ENCODE measurements around the gene IL17D.
"Not testable (repeated sequence)": the region's sequence is repeated elsewhere in the genome, so short reads cannot be mapped to it uniquely, and the experiment has no call there.

IL17D gene

DNA sequence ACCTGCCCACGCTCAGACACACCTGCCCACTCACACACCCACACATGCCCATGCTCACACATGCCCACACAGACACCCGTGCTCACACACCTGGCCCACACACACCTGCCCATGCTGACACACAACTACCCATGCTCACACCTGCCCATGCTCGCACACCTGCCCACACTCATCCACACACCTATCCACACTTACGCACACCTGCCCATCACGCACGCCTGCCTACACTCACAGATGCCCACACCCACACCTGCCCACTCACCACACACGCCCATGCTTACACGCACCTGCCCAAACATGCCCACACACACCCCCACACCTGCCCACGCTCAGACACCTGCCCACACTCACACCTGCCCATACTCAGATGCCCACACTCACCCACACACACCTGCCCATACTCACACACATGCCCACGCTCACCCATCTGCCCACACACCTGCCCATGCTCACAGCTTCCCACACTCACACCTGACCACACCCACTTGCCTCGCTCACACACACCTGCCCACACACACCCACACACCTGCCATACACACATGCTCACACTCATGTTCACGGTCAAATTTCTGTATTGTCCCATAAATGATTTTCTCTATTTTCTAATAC is 15.6 kb downstream of the IL17D start:
- no peak for DNase-seq (ENCODE audit: low read depth in 3 of 3)

DNA sequence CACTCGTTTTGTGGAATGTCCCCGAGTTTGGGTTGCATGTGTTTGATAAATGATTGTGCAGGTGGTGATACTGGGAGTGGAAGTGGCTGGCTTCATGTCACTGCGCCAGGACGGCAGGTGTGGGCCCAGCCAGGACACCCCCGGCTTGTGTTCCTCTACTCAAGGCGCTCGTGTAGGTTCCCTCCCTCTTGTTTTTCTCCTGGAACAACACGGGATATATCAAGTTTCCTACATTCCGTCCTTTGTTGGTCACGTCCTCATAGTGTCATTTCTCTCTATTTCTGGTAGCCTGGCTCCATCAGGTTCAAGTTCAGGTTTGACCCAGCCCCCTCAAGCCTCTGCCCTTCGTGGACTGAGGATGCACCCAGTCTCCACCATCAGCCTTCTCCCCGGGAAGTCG is 16.3 kb downstream of the IL17D start:
- DNase-seq (ENCODE audit: low read depth in 3 of 3): no peak

DNA sequence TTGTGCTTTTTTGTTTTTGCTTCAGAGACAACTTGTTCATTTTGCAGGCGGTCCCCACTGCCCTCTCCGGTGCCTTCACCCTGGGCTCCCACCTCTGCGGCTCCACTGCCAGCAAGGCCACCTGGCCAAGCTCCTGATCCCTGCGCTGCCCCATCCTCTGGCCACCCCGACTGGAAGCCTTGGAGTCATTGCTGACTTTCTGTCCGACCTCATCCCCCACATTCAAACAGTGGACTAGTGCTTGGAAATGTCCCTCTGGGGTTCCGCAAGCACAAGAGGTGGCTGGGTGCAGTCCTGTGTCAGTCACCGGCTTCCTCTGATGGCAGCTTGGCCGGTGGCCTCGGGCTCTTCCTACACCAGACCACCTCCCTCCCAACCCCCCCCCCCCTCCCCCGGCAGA is 17.0 kb downstream of the IL17D start:
- DNase-seq (ENCODE audit: low read depth in 3 of 3): no peak

DNA sequence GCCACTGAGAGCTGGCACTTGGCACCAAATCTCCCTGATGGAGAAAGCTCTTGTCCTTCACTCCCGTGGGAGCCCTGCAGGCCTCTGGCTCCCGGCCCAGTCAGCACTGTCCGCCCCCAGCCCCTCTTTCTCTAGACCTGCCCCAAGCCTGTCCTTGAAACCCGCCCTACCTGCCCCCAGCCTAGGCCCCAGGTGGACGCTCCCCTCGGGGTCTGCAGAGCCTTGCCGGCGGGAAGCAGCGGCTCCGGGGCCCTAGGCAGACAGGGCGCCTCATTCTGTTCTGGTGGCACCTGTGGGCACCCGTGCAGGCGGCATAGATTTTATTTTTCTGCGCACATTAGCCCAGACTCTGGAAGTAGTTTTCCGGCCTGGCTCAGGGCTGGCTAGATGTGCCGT is 17.6 kb downstream of the IL17D start:
- DNase-seq (ENCODE audit: low read depth in 3 of 3): no peak

DNA sequence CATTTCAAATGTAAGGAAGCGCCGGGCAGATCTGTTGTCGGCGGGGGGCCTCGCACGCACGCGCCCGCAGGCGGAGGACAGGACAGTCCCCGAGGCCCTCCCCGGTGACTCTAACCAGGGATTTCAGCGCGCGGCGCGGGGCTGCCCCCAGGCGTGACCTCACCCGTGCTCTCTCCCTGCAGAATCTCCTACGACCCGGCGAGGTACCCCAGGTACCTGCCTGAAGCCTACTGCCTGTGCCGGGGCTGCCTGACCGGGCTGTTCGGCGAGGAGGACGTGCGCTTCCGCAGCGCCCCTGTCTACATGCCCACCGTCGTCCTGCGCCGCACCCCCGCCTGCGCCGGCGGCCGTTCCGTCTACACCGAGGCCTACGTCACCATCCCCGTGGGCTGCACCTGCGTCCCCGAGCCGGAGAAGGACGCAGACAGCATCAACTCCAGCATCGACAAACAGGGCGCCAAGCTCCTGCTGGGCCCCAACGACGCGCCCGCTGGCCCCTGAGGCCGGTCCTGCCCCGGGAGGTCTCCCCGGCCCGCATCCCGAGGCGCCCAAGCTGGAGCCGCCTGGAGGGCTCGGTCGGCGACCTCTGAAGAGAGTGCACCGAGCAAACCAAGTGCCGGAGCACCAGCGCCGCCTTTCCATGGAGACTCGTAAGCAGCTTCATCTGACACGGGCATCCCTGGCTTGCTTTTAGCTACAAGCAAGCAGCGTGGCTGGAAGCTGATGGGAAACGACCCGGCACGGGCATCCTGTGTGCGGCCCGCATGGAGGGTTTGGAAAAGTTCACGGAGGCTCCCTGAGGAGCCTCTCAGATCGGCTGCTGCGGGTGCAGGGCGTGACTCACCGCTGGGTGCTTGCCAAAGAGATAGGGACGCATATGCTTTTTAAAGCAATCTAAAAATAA is 18.2 kb downstream of the IL17D start:
- no peak for DNase-seq (ENCODE audit: low read depth in 3 of 3)

DNA sequence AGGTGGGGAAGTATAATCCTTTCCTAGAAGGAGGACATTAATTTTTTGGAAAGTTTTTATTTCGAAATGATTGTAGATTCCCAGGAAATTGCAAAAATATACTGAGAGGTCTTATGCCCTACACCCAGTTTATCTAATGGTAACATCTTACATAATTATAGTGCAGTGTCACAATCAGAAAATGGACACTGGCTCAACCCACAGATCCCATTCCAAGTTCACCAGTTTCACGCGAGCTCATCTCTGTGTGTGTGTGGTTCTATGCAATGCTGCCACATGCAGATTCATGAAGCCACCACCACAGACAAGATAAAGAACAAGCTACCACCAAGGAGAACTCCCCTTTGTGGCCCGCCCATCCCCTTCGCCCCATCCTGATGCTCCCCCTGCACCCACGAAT is 24.4 kb downstream of the IL17D start:
- no peak for DNase-seq (ENCODE audit: low read depth in 3 of 3)

DNA sequence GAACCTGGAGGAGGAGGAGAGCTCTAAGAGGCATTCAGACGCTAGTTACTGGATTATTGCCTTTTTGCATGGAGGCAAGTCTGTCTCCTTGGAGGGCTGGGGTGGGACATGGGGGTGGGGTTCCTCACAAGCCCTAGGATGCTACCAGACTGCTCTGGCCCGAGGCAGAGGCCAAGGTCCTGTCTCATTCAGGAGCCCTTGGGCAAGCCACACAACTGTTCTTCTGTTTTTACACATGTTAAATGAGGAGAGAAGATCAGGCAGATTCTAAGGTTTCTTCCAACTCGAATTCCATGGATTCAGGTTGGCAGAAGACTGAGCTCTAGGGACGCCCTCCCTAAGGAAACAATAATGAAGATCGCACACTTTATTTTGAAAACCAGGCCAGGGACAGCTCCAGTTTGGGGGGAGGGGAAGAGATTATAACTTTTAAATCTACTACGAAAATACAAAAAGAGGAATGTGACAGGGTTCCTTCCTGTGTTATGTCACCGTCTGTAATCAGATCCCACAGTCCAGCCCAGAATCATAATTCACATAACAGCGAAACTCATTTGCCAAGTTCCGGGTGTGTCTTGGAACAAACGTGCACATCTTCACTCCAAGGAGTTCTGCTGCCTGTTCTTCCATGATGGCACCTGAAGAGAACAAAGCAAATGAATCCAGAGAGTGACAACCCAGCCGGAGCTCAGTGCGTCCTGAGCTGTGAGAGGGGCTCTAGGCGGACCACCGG is 25.2 kb downstream of the IL17D start:
- no peak for DNase-seq (ENCODE audit: low read depth in 3 of 3)

DNA sequence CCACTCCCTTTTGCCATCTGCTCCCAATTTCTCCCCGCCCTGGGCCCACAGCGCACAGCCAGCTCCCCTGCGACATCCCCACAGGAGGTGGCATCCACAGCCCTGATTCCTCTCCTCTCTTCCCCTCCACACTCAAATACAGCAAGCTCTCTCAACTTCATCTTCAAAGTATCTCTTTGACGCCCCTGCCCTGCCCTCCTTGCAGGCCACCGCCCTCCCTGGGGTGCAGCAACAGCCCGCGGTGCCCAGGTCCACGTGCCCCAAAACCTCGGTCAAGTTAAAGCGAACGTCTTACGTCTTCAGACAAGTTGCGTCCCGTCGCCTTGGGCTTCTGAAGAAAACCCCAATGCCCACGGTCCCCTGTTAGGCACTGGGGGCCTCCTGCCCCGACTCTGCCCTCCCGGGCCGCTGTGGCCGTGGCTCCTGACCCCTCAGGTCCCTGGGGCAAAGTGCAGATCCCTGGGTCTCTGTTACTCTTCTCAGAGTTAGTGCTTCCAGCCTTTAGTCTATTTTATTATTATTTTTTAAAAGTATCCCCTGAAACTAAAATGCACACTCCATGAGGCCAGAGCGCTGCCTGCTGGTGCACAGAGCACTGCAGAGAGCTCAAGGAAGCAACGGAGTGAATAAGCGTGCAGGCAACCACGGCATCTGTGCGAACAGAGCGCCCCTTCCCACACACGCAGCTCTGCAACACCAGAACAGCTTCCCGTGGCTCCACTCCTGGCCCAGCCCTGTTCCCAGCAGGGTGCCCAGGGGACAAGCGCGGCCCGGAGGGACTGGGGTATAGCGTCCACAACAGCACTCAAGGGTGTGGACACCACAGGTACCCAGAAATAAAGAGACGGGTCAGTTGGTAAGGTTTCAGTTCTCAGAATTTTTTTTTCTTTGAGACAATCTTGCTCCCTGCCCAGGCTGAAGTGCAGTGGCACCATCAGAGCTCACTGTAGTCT is 26.4 kb downstream of the IL17D start:
- no peak for DNase-seq (ENCODE audit: low read depth in 3 of 3)

DNA sequence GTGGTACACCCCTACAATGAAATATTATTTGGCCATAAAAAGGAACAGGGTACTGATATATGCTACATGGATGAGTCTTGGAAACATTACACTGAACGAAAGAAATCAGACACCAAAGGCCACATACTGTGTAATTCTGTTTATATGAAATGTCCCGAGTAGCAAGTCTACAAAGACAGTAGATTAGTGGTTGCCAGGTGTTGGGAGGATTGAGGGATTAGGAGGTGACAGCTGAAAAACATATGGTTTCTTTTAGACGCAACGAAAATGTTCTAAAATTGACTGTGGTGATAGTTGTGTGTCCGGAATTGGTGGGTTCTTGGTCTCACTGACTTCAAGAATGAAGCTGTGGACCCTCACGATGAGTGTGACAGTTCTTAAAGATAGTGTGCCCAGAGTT is 35.1 kb downstream of the IL17D start:
- DNase-seq (ENCODE audit: low read depth in 3 of 3): no peak

DNA sequence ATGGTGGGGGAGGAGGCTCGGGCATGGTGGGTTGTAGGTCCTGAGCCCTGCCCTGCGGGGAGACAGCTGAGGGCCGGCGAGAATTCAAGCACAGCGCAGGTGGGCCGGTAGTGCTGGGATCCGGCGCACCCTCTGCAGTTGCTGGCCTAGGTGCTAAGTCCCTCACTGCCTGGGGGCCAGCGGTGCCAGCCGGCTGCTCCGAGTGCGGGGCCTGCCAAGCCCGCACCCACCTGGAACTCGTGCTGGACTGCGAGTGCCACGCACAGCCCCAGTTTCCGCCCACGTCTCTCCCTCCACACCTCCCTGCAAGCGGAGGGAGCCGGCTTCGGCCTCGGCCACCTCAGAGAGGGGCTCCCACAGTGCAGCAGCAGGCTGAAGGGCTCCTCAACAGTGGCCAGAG is 36.5 kb downstream of the IL17D start:
- no peak for DNase-seq (ENCODE audit: low read depth in 3 of 3)

DNA sequence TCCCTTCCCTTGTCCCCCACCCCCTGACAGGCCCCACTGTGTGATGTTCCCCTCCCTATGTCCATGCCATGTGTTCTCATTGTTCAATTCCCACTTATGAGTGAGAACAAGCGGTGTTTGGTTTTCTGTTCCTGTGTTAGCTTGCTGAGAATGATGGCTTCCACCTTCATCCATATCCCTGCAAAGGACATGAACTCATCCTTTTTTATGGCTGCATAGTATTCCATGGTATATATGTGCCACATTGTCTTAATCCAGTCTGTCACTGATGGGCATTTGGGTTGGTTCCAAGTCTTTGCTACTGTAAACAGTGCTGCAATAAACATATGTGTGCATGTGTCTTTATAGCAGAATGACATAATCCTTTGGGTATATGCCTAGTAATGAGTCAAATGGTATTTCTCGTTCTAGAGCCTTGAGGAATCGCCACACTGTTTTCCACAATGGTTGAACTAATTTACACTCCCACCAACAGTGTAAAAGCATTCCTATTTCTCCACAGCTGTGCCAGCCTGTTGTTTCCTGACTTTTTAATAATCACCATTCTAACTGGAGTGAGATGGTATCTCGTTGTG is 40.4 kb downstream of the IL17D start:
- DNase-seq (ENCODE audit: low read depth in 3 of 3): not testable (repeated sequence)

DNA sequence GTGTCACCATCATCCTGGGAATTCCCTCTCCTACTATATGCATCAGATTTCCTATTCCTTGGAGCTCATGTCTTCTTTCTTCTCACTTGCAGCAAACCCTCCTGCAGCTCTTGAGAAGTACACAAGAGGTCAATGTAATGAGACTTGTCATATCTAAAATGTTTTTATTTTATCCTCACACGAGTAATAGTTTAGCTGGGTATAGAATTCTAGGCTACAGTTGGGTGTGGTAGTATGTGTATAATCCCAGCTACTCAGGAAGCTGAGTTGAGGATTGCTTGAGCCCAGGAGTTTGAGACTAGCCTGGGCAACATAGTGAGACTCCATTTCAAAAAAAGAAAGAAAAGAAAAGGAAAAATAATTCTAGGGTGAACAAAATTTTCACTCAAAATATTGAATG is 45.9 kb downstream of the IL17D start:
- DNase-seq (ENCODE audit: low read depth in 3 of 3): no peak

DNA sequence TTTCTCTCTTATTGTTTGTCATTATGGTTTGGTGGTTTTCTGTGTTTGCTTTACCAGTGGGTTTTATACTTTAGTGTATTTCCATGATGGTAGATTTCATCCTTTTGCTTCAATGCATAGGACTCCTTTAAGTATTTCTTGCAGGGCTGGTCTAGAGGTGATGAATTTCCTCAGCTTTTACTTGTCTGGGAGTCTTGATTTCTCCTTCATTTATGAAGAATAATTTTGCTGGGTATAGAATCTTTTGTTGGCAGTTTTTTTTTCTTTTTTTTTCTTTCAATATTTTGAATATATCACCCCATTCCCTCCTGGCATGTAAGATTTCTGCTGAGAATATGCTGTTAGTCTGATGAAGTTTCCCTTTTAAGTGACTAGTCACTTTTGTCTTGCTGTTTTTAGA is 50.5 kb downstream of the IL17D start:
- no peak for DNase-seq (ENCODE audit: low read depth in 3 of 3)

DNA sequence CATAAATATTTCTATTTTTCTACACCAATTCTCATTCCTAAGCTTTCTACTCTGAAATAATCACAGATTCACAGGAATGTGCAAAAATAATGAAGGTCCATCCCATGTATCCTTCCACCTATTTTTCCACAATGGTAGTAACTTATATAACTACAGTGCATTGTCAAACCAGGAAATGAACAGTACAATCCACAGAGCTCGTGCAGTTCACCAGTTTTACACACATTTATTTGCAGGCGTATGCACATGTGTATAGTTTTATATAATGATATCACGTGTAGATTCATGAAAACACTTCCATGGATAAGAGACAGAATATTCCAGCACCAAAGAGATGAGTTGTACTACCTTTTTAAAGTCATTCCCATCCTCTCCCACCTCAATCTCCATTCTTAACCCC is 57.4 kb downstream of the IL17D start:
- DNase-seq (ENCODE audit: low read depth in 3 of 3): no peak

DNA sequence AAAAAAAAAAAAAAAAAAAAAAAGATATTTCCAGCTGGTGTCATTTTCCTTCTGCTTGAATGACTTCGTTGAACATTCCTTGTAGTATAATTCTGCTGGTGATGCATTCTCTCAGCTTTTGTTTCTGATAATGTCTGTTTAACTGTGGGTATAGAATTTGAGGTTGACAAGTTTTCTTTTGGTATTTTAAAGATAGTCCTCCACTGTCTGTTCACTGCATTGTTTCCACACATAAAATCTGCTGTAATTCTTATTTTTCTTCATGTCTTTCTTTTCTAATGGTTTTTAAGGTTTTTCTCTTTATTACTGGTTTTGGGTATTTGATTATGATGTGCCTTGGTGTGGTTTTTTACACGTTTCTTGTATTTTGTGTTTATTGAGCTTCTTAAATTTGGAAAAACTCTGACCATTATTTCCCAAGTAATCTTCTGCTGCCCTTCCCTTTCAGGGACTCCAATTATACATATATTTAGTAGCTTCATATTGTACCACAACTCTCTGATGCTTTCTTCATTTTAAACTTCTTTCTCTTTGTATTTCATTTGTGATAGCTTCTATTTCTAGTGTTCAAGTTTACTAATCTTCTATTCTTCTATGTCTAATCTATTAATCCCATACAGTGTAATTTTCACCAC is 63.9 kb downstream of the IL17D start:
- no peak for DNase-seq (ENCODE audit: low read depth in 3 of 3)

DNA sequence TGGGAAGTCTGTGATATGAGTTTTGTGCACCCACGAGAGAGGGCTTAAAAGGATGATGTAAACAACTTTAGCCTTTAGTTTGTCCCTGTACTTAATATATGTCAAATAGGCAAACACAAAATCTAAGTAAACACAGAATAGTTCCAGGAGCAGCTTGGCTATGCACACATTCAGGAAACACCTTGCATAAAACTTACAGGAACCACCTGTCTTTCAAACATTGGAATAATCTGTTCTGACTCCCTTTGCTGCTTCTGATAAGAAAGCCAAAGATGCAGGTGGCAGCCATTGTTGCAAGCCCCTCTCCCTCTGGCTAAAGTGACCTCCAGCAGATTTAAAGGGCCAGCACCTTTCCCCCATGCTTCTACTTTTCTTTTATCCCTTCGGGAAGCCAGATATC is 65.6 kb downstream of the IL17D start:
- DNase-seq (ENCODE audit: low read depth in 3 of 3): no peak

DNA sequence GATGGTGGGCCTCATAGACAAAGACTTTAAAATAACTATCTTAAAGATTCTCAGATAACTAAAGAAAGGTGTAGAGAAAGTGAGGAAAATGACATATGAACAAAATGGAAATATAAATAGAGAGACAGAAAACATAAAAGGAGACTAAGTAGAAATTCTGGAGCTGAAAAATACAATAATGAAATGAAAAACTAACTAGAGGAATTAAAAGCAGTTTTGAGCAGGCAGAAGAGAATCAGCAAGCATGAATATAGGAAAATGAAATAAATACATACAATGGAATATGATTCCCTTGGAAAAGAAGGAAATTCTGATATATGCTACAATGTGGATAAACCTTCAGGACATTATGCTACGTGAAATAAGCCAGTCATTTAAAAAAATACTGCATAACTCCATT is 66.3 kb downstream of the IL17D start:
- DNase-seq (ENCODE audit: low read depth in 3 of 3): no peak

Measured in stimulated activated CD4-positive, alpha-beta T cell treated with anti-CD3 and anti-CD28 coated beads, TNF-alpha, amount 100 ng/mL, for 24 hours (primary cell).